ENCODE measurements around the gene GDF10.

The GDF10 gene

GRCh38 chr10:47331954-47332353 is 32.0 kb downstream of the GDF10 start:
- Histone ChIP-seq H3K27ac (replicated peaks) (no peak overlapping the region), H3K27me3 (ENCODE audit: insufficient read depth, poor library complexity, severe bottlenecking) (peaks cover 4% of the 10 kb centered on the region), H3K4me3 (replicated peaks; ENCODE audit: insufficient read depth, low read length) (no peak overlapping the region)
- TF ChIP-seq, protein P1, sequence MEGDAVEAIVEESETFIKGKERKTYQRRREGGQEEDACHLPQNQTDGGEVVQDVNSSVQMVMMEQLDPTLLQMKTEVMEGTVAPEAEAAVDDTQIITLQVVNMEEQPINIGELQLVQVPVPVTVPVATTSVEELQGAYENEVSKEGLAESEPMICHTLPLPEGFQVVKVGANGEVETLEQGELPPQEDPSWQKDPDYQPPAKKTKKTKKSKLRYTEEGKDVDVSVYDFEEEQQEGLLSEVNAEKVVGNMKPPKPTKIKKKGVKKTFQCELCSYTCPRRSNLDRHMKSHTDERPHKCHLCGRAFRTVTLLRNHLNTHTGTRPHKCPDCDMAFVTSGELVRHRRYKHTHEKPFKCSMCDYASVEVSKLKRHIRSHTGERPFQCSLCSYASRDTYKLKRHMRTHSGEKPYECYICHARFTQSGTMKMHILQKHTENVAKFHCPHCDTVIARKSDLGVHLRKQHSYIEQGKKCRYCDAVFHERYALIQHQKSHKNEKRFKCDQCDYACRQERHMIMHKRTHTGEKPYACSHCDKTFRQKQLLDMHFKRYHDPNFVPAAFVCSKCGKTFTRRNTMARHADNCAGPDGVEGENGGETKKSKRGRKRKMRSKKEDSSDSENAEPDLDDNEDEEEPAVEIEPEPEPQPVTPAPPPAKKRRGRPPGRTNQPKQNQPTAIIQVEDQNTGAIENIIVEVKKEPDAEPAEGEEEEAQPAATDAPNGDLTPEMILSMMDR (IDR thresholded peaks at IDR 0.05; ENCODE audit: insufficient read depth, low read length), result no peak
- TF ChIP-seq SPI1 (IDR thresholded peaks at IDR 0.05; ENCODE audit: borderline replicate concordance, low read depth) (no peak), GABPA (IDR thresholded peaks at IDR 0.05; ENCODE audit: low read depth) (no peak), REST (IDR thresholded peaks at IDR 0.05; ENCODE audit: insufficient replicate concordance, low read depth) (no peak), POLR2AphosphoS5 (IDR thresholded peaks at IDR 0.05; ENCODE audit: low read depth) (no peak)
- no peak for DNase-seq (ENCODE audit: low read depth in 1 of 2, low spot score in 1 of 2)

DNA sequence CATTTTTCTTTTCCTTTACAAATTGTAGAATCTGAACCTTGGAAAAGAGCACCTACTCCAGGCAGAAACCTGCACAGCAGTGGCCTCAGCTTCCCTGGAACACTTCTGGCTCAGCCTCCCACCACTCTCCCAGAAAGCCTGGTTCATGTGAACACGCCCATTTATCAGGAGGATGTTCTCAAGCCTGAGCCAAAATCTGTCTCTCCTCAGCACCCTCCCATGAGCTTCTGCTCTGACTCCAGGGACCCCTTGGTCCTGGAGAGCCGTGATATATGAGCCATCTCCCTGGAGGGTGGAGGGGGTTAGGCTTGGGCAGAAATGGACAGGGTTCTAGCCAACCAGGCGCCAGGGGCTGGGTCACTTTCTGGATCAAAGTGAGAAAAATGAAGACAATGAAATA is 32.4 kb downstream of the GDF10 start:
- no peak overlapping the region for H3K27ac ChIP-seq (replicated peaks)
- DNase-seq (ENCODE audit: low read depth in 1 of 2, low spot score in 1 of 2), result no peak
- no peak overlapping the region for H3K4me3 ChIP-seq (replicated peaks; ENCODE audit: insufficient read depth, low read length)
- H3K27me3 ChIP-seq (ENCODE audit: insufficient read depth, poor library complexity, severe bottlenecking), result peaks cover 4% of the 10 kb centered on the region
- TF ChIP-seq GABPA (IDR thresholded peaks at IDR 0.05; ENCODE audit: low read depth) (no peak), SPI1 (IDR thresholded peaks at IDR 0.05; ENCODE audit: borderline replicate concordance, low read depth) (no peak), REST (IDR thresholded peaks at IDR 0.05; ENCODE audit: insufficient replicate concordance, low read depth) (no peak), POLR2AphosphoS5 (IDR thresholded peaks at IDR 0.05; ENCODE audit: low read depth) (no peak)
- TF ChIP-seq, protein P1 (IDR thresholded peaks at IDR 0.05; ENCODE audit: insufficient read depth, low read length), result no peak

DNA sequence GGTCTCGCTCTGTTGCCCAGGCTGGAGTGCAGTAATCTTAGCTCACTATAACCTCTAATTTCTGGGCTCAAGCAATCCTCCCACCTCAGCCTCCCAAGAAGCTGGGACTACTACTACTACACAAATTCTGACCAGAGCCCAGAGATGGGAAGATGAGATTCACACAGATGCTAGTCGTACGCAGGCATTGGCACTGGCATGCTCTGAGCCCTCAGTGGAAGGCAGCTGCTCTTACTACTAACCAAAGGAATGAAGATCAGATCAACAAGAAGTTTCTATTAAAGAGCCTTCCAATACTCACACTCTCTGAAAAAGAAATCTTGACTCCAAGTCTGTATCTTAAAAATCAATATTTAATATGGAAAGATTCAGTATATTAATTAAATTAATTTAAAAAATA is 32.9 kb downstream of the GDF10 start:
- Histone ChIP-seq H3K27me3 (ENCODE audit: insufficient read depth, poor library complexity, severe bottlenecking) (peaks cover 4% of the 10 kb centered on the region), H3K27ac (replicated peaks) (no peak overlapping the region), H3K4me3 (replicated peaks; ENCODE audit: insufficient read depth, low read length) (no peak overlapping the region)
- TF ChIP-seq REST (IDR thresholded peaks at IDR 0.05; ENCODE audit: insufficient replicate concordance, low read depth) (no peak), GABPA (IDR thresholded peaks at IDR 0.05; ENCODE audit: low read depth) (no peak), SPI1 (IDR thresholded peaks at IDR 0.05; ENCODE audit: borderline replicate concordance, low read depth) (no peak), POLR2AphosphoS5 (IDR thresholded peaks at IDR 0.05; ENCODE audit: low read depth) (no peak)
- TF ChIP-seq, protein P1 (IDR thresholded peaks at IDR 0.05; ENCODE audit: insufficient read depth, low read length), result no peak
- no peak for DNase-seq (ENCODE audit: low read depth in 1 of 2, low spot score in 1 of 2)

Measured in HL-60 (cell line).